Retinal pigment epithelial cell (primary cell): Measurements from ENCODE around the gene TRPC4.

Experiments
- DNase-seq: peaks from one replicate; pipeline ENCODE4 v3.0.0-alpha.2; 2010; ENCODE audit warnings: low read depth
- H3K4me3 ChIP-seq: 2 replicates; pipeline ENCODE4 v1.5.1; 2011; ENCODE audit warnings: mild to moderate bottlenecking, low read length, control low read depth, moderate library complexity
- TF ChIP-seq, protein P1 (sequence below): conservative IDR thresholded peaks from 2 replicates; pipeline ENCODE4 v1.5.1; 2011; ENCODE audit warnings: low read depth, low read length, control low read depth, inconsistent platforms

Gene TRPC4

DNA sequence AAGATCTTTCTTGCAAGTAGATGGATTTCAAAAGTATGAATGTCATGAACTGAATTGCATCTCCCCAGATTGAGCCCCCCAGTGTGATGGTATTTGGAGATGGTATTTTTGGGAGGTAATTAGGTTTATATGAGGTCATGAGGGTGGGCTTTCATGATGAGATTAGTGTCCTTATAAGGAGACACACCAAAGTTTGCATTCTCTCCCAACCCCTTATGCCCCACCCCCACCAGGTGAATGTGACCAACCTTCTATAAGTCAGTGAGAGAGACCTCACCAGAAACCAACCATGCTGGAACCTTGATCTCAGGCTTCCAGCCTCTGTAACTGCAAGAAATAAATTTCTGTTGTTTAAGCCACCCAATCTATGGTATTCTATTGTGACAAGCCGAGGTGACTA, 199.7 kb downstream of the TRPC4 start:
- no peak overlapping the region for H3K4me3 ChIP-seq
- TF ChIP-seq, protein P1, sequence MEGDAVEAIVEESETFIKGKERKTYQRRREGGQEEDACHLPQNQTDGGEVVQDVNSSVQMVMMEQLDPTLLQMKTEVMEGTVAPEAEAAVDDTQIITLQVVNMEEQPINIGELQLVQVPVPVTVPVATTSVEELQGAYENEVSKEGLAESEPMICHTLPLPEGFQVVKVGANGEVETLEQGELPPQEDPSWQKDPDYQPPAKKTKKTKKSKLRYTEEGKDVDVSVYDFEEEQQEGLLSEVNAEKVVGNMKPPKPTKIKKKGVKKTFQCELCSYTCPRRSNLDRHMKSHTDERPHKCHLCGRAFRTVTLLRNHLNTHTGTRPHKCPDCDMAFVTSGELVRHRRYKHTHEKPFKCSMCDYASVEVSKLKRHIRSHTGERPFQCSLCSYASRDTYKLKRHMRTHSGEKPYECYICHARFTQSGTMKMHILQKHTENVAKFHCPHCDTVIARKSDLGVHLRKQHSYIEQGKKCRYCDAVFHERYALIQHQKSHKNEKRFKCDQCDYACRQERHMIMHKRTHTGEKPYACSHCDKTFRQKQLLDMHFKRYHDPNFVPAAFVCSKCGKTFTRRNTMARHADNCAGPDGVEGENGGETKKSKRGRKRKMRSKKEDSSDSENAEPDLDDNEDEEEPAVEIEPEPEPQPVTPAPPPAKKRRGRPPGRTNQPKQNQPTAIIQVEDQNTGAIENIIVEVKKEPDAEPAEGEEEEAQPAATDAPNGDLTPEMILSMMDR = no peak
- no peak for DNase-seq

DNA sequence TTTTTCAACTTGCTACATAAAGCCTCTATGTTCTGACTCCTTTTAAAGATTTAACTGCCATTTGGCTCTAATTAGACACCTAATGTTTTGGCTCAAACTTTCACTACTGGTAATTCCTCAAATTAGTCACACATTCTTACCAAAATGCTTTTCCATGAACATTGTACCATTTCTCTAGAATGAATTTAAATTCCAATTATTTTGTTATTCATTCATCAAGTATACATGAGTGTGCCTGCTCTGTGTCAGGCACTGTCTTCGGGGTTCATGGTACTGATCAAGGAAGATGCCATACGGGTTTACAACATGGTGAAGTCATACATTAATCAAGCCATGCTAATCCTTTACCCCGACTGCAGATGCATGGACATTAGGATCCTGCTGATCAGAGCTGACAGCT, 201.9 kb downstream of the TRPC4 start:
- peak; percentile 76 for DNase-seq
- H3K4me3 ChIP-seq = no peak overlapping the region
- TF ChIP-seq, protein P1 = no peak

DNA sequence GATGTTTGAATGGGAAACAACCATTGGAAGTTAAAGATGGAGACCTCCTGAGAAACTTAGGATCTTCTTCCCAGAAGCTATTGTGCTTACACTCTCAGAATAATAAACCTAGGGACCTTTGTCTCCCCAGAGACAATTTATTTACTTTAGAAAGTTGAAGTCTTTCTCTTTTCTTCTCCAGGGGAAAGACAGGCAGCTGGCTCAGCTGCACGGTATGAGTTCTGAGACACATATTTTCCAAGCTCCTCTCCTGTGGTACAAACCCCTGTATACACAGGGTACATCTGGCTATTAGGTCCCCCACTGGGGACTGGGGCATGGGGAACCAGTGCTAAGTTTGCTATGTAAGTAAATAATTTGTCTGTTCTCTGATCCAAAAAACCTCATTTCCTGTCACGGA, 203.5 kb downstream of the TRPC4 start:
- H3K4me3 ChIP-seq = no peak overlapping the region
- TF ChIP-seq, protein P1 = no peak
- DNase-seq = no peak

DNA sequence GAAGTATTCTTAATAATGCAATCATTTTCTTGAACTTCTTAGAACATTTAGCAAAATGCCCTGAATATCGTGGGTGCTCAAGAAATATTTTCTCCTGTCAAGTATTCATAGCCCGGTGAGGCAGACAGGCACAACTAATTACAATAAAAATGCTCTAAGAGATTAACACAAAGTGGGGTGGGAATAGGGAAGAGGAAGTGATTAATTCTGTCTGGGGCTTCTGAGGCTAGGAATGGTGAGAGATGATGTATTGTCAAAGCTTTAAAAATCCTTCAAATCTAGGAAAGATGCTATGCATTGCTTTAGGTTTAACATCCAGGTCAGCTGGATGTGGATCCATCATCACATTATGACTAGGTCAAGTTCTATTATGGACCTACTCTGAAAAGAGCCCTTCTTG, 204.2 kb downstream of the TRPC4 start:
- peak; percentile 50 for DNase-seq
- no peak overlapping the region for H3K4me3 ChIP-seq
- TF ChIP-seq, protein P1 = no peak

DNA sequence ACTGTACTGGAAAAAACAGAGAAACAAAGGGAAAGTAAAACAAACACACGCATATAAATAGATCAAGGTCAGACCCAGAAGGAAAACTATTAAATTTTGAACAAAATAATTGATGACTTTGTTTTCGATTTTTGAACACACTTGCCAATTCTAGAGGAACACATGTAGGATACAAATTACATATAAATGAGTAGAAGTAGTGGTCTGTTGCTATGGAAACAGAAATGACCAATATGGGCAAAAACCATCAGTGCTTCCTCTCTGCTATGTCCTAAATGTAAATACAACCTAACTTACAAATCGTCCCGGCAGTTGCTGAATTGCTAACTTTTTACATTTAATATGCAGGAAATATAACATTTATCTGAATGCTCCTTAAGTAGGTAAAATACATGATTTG, 205.8 kb downstream of the TRPC4 start:
- TF ChIP-seq, protein P1 = no peak
- H3K4me3 ChIP-seq = no peak overlapping the region
- DNase-seq = no peak

DNA sequence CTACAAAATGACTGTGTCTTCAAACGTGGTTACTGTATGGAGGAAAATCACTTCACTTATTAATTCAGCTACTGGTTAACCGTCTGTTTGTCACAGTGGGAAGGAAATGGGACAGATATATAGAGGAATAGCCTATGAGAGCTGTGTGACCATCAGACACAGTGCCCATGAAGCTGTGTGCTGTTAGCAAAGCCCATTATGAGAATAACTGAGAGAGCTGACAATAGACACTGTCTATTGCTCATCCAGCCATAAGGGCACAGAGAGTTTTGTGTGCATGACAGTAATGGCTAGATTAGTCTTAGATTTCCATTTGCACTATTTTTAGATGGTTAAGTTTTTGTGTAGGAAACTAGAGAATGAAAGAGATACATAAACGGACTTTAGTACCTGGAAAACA, 206.9 kb downstream of the TRPC4 start:
- H3K4me3 ChIP-seq = no peak overlapping the region
- DNase-seq = no peak
- TF ChIP-seq, protein P1 = no peak

DNA sequence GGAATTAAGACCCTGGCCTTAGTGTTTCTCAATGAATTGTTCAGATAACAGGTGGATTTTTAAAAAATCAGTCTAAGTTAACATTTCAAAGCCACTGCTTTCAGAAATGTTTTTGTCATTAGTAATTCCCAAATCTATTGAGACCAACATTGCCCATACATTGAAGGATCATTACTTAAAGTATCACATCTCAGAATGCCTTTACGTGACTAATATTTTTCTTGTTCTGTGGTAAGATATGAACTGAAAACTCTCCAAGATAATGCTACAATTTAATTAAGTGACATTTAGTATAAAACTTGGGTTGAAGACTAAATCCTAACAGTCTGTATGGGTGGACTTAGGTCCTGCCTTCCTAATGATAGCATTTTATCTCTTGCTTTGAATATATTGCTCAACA, 211.6 kb downstream of the TRPC4 start:
- no peak for DNase-seq
- TF ChIP-seq, protein P1 = no peak

More for the DNA sequence above, 211.6 kb downstream of the TRPC4 start:
- no peak overlapping the region for H3K4me3 ChIP-seq
